Fibroblast of lung (primary cell): ENCODE results near the gene METTL16. TPM values are rescaled to one million over a fixed set of nuclear protein-coding genes. Genes with fewer than 3 reads are reported as not detected.

Experiments
- DNase-seq, 2 donors: peaks; one replicate each; pipeline versions ENCODE4 v3.0.0 to v3.0.0-alpha.2; 2010; ENCODE audit warnings: low read depth in 2 of 2
- H2AFZ ChIP-seq: 2 replicates; pipeline ENCODE4 v1.5.1; 2012; ENCODE audit warnings: low read length, control low read depth, inconsistent platforms
- H3K27ac ChIP-seq: 2 replicates; pipeline ENCODE4 v1.5.1; 2011; ENCODE audit warnings: low read length, control low read depth; ENCODE audit not compliant: insufficient read depth
- H3K27me3 ChIP-seq: 2 replicates; pipeline ENCODE4 v1.5.1; 2011; ENCODE audit warnings: mild to moderate bottlenecking, low read length; ENCODE audit not compliant: control insufficient read depth, insufficient read depth
- H3K36me3 ChIP-seq: 2 replicates; pipeline ENCODE4 v1.5.1; 2011; ENCODE audit warnings: low read length; ENCODE audit not compliant: control insufficient read depth, insufficient read depth
- H3K4me1 ChIP-seq: 2 replicates; pipeline ENCODE4 v1.5.1; 2011; ENCODE audit warnings: low read length; ENCODE audit not compliant: control insufficient read depth, insufficient read depth; ENCODE audit errors: extremely low read depth
- H3K4me2 ChIP-seq: 2 replicates; pipeline ENCODE4 v1.5.1; 2011; ENCODE audit warnings: low read length, control low read depth; ENCODE audit not compliant: insufficient read depth; ENCODE audit errors: extremely low read depth
- H3K4me3 ChIP-seq, 4 experiments: fragments of 200-600 bp in 1 of 4; sonication (generic) in 1 of 4; replicated peaks in 1 of 4; 2 replicates each; pipeline ENCODE4 v1.5.1; 2011 to 2016; ENCODE audit warnings: low read length in 4 of 4, low read depth in 3 of 4, mild to moderate bottlenecking in 3 of 4, control low read depth in 2 of 4, inconsistent platforms in 1 of 4, mixed read lengths in 1 of 4; ENCODE audit not compliant: insufficient read depth in 1 of 4; ENCODE audit errors: control extremely low read depth in 1 of 4
- H3K79me2 ChIP-seq: 2 replicates; pipeline ENCODE4 v1.5.1; 2012; ENCODE audit warnings: mild to moderate bottlenecking, low read length, inconsistent platforms; ENCODE audit not compliant: control insufficient read depth, insufficient read depth
- H3K9ac ChIP-seq: 2 replicates; pipeline ENCODE4 v1.5.1; 2011; ENCODE audit warnings: mild to moderate bottlenecking, low read length, control low read depth; ENCODE audit not compliant: insufficient read depth
- H3K9me3 ChIP-seq: 2 replicates; pipeline ENCODE4 v1.5.1; 2012; ENCODE audit warnings: low read depth, low read length; ENCODE audit not compliant: control insufficient read depth, insufficient read depth
- H4K20me1 ChIP-seq: 2 replicates; pipeline ENCODE4 v1.5.1; 2011; ENCODE audit warnings: low read length; ENCODE audit not compliant: control insufficient read depth, insufficient read depth; ENCODE audit errors: extremely low read depth
- CTCF ChIP-seq, 2 donors: IDR thresholded peaks in 1 of 2; conservative IDR thresholded peaks in 1 of 2; 1 replicate in 1 of 2; 2 replicates in 1 of 2; pipeline ENCODE4 v1.5.1; 2011 to 2012; ENCODE audit warnings: low read length in 2 of 2, control low read depth in 1 of 2, inconsistent platforms in 1 of 2, low read depth in 1 of 2, mild to moderate bottlenecking in 1 of 2
- EZH2 ChIP-seq: IDR thresholded peaks from 2 replicates; pipeline ENCODE4 v1.5.1; 2012; ENCODE audit warnings: low read length, control low read depth, mild to moderate bottlenecking; ENCODE audit errors: missing control alignments
- polyA plus RNA-seq, 2 donors: library from polyadenylated mRNA; depleted of rRNA in 1 of 2; stranded (reverse) in 1 of 2; unstranded in 1 of 2; fragments of >200 nt; gene quantifications; 2 replicates each; pipeline ENCODE4 v1.2.1, GENCODE V29; 2011 to 2012; ENCODE audit warnings: missing spikeins in 1 of 2
- total RNA-seq: library from RNA; depleted of rRNA; stranded (reverse); fragments of >200 nt; gene quantifications from 2 replicates; pipeline ENCODE4 v1.2.1, GENCODE V29; 2014

METTL16 gene
- total and polyA plus RNA-seq, 2 donors (not counting 1 experiment from before 2014, with no cell fraction given), result 12.2 to 13.4 TPM

- no peak for DNase-seq
- Histone ChIP-seq H4K20me1 (no peaks in the 10 kb centered on the region), H2AFZ (no peak overlapping the region), H3K9ac (no peak overlapping the region), H3K9me3 (no peaks in the 10 kb centered on the region), H3K4me1 (no peaks in the 10 kb centered on the region), H3K27me3 (no peaks in the 10 kb centered on the region), H3K36me3 (peaks cover 10% of the 10 kb centered on the region), H3K27ac (no peak overlapping the region), H3K4me2 (no peak overlapping the region), H3K79me2 (no peaks in the 10 kb centered on the region), H3K4me3 (no peak overlapping the region)
- no peak for TF ChIP-seq EZH2
- no peak for TF ChIP-seq CTCF (conservative IDR thresholded peaks at IDR 0.05 in 1 of 2, IDR thresholded peaks at IDR 0.05 in 1 of 2; ENCODE audit: low read depth in 1 of 2, low read length in 2 of 2)
Observed at GRCh38 chr17:2372681-2373080, 139.0 kb downstream of the METTL16 start.

- Histone ChIP-seq H3K4me3 (no peak overlapping the region), H4K20me1 (no peaks in the 10 kb centered on the region), H3K4me1 (no peaks in the 10 kb centered on the region), H3K4me2 (no peak overlapping the region), H3K79me2 (no peaks in the 10 kb centered on the region), H3K27me3 (no peaks in the 10 kb centered on the region), H3K36me3 (peaks cover 8% of the 10 kb centered on the region), H3K27ac (no peak overlapping the region), H3K9me3 (no peaks in the 10 kb centered on the region), H3K9ac (no peak overlapping the region), H2AFZ (no peak overlapping the region)
- no peak for TF ChIP-seq CTCF (conservative IDR thresholded peaks at IDR 0.05 in 1 of 2, IDR thresholded peaks at IDR 0.05 in 1 of 2; ENCODE audit: low read depth in 1 of 2, low read length in 2 of 2)
- TF ChIP-seq EZH2, result no peak
- DNase-seq, result no peak
Observed at GRCh38 chr17:2372180-2372579, 139.5 kb downstream of the METTL16 start.

- no peak overlapping the region for H3K9ac ChIP-seq
- H3K4me3 ChIP-seq, result no peak overlapping the region
- H3K27ac ChIP-seq, result no peak overlapping the region
- TF ChIP-seq CTCF (conservative IDR thresholded peaks at IDR 0.05 in 1 of 2, IDR thresholded peaks at IDR 0.05 in 1 of 2; ENCODE audit: low read depth in 1 of 2, low read length in 2 of 2) (no peak), EZH2 (no peak)
- no peak overlapping the region for H2AFZ ChIP-seq
- no peaks in the 10 kb centered on the region for H3K4me1 ChIP-seq
- H3K4me2 ChIP-seq, result no peak overlapping the region
- no peaks in the 10 kb centered on the region for H3K79me2 ChIP-seq
- DNase-seq, result no peak
- H3K9me3 ChIP-seq, result no peaks in the 10 kb centered on the region
- no peaks in the 10 kb centered on the region for H3K27me3 ChIP-seq
- H3K36me3 ChIP-seq, result peaks cover 8% of the 10 kb centered on the region
- no peaks in the 10 kb centered on the region for H4K20me1 ChIP-seq
Observed at GRCh38 chr17:2371183-2372130, 140.2 kb downstream of the METTL16 start.
